Measurements from ENCODE around the gene RAPSN.

Gene RAPSN

DNA sequence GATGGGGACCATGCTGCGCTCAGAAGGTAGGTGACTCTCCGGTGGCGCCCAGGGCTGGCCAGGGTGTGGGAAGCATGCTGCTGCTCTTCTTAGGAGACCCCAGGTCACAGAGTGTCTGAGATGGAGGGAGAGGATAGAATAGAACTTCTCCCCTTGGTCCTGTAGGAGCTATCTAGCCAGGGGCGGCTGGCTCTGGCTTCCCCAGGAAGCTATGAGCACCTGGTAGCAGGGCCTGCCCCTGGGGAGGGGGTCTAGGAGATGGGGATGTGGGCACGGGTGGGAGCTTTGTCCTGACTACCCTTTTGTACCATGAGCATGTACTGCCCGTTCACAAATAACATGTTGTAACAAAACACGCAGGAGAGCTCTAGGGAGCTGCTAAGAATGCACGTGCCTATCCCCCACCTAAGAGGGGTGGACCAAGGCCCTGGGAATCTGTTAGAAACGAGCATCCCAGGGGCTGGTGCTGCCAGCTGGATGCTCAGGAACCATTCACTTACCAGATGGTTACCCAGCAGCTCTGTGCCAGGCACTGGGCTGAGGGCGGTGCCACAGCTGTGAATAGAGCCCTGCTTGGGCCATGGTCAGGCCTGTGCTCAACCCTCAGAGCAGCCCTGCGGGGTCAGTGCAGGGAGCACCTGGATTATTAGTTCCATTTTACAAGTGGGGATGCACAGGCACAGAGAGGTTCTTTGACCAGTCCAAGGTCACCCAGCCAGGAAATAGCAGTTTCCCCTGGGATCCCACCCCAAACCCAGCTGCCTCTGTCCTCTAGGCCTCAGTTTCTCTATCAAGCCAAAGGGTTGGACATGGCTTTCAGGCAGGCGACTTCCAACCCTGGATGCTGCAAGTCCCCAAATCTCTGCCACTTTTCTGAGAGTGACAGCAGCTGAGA, 38.3 kb downstream of the RAPSN start:
- Histone ChIP-seq H2BK12ac (ENCODE audit: low read length in 2 of 2) (no peak overlapping the region), H2AK5ac (ENCODE audit: low read length, severe bottlenecking) (peak overlapping the region; percentile 43), H3K4me1 (ENCODE audit: control insufficient read depth, insufficient read depth, low read depth, low read length) (peaks cover 49% of the 10 kb centered on the region), H3K18ac (ENCODE audit: low read depth in 1 of 2, low read length in 2 of 2) (no peak overlapping the region), H3K9ac (ENCODE audit: low read length) (peak overlapping the region; percentile 100), H3K36me3 (ENCODE audit: control insufficient read depth in 1 of 2, insufficient read depth in 2 of 2, low read depth in 1 of 2, low read length in 2 of 2) (peaks cover 48 to 51% of the 10 kb centered on the region in 2 experiments), H4K8ac (ENCODE audit: low read length) (no peak overlapping the region), H2BK120ac (ENCODE audit: low read depth, low read length) (no peak overlapping the region), H3K14ac (ENCODE audit: low read length in 2 of 2) (peak overlapping the region in 1 of 2 experiments; percentile 18), H3K27ac (ENCODE audit: low read length, poor library complexity, severe bottlenecking) (no peak overlapping the region), H3K23ac (ENCODE audit: low read length in 2 of 2) (peak overlapping the region in 1 of 2 experiments; percentile 35), H3K4me3 (ENCODE audit: insufficient read depth in 1 of 2, low read depth in 1 of 2, low read length in 2 of 2) (peak overlapping the region in 1 of 2 experiments; percentile 98), H3K9me3 (ENCODE audit: control insufficient read depth, low read length) (no peaks in the 10 kb centered on the region), H2BK15ac (ENCODE audit: low read depth, poor library complexity, severe bottlenecking) (peak overlapping the region; percentile 38), H2BK5ac (ENCODE audit: low read depth, low read length, poor library complexity, severe bottlenecking) (no peak overlapping the region), H3K27me3 (ENCODE audit: control insufficient read depth in 1 of 2, insufficient read depth in 1 of 2, low read length in 2 of 2) (no peaks in the 10 kb centered on the region), H3K4me2 (ENCODE audit: low read length, poor library complexity, severe bottlenecking) (peak overlapping the region; percentile 87), H2AFZ (ENCODE audit: low read depth, low read length) (no peak overlapping the region), H4K91ac (ENCODE audit: low read length) (no peak overlapping the region), H3K79me1 (replicated peaks; ENCODE audit: low read length, poor library complexity, severe bottlenecking) (peaks cover 9% of the 10 kb centered on the region), H3K4ac (ENCODE audit: low read depth in 1 of 2, low read length in 2 of 2) (no peak overlapping the region)
- 89% methylated on average over 12 of the region's 12 CpGs for WGBS
- DNase-seq = no peak

DNA sequence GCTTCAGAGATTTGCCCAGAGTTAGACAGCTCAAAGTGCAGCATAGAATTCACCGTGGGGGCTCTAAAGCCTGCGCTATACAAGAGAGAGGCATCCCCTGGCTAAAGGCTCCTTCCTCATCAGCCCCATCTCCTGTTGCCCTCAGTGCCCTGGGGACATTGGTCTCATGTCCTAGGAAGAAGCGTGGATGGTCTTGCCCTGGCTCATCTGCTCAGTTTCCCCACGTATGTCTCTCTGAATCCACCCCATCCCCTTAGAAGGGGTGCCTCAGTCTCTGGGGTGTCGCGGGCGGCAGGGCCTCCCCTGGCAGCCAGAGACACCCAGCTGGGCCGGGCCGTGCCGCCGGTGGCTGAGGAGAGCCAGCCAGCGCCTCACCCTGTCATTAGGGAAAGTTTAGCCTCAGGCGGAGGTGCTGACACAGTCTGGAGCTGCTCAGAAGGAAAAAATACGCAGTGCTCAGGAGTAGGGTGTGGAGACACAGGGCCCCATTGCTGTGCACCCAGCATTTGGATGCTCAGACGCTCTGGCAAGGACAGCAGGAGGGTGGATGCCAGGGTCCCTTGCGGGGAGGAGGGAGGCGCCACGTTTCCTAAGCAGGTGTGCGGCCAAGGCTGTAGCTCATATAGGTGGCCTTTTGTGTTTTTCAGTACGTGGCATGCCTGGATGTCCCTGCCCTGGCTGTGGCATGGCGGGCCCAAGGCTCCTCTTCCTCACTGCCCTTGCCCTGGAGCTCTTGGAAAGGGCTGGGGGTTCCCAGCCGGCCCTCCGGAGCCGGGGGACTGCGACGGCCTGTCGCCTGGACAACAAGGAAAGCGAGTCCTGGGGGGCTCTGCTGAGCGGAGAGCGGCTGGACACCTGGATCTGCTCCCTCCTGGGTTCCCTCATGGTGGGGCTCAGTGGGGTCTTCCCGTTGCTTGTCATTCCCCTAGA, 39.2 kb downstream of the RAPSN start:
- no peaks in the 10 kb centered on the region for H3K27me3 ChIP-seq (ENCODE audit: control insufficient read depth in 1 of 2, insufficient read depth in 1 of 2, low read length in 2 of 2)
- H2BK5ac ChIP-seq (ENCODE audit: low read depth, low read length, poor library complexity, severe bottlenecking) = peak overlapping the region; percentile 21
- peak overlapping the region; percentile 82 to 91 for H3K18ac ChIP-seq (ENCODE audit: low read depth in 1 of 2, low read length in 2 of 2)
- no peaks in the 10 kb centered on the region for H3K9me3 ChIP-seq (ENCODE audit: control insufficient read depth, low read length)
- H2BK120ac ChIP-seq (ENCODE audit: low read depth, low read length) = peak overlapping the region; percentile 66
- H3K79me1 ChIP-seq (replicated peaks; ENCODE audit: low read length, poor library complexity, severe bottlenecking) = peaks cover 9% of the 10 kb centered on the region
- peak overlapping the region; percentile 80 to 98 for H3K4me3 ChIP-seq (ENCODE audit: insufficient read depth in 1 of 2, low read depth in 1 of 2, low read length in 2 of 2)
- 89% methylated on average over 31 of the region's 31 CpGs for WGBS
- H2BK15ac ChIP-seq (ENCODE audit: low read depth, poor library complexity, severe bottlenecking) = peak overlapping the region; percentile 50
- peak overlapping the region; percentile 63 for H2AK5ac ChIP-seq (ENCODE audit: low read length, severe bottlenecking)
- H2AFZ ChIP-seq (ENCODE audit: low read depth, low read length) = no peak overlapping the region
- H3K27ac ChIP-seq (ENCODE audit: low read length, poor library complexity, severe bottlenecking) = peak overlapping the region; percentile 98
- peak overlapping the region; percentile 61 to 97 for H3K4ac ChIP-seq (ENCODE audit: low read depth in 1 of 2, low read length in 2 of 2)
- peak overlapping the region; percentile 100 for H3K9ac ChIP-seq (ENCODE audit: low read length)
- peaks cover 45% of the 10 kb centered on the region for H3K4me1 ChIP-seq (ENCODE audit: control insufficient read depth, insufficient read depth, low read depth, low read length)
- H3K4me2 ChIP-seq (ENCODE audit: low read length, poor library complexity, severe bottlenecking) = peak overlapping the region; percentile 87
- peak overlapping the region in 1 of 2 experiments; percentile 70 for H2BK12ac ChIP-seq (ENCODE audit: low read length in 2 of 2)
- peak overlapping the region in 1 of 2 experiments; percentile 77 for H3K23ac ChIP-seq (ENCODE audit: low read length in 2 of 2)
- peak overlapping the region in 1 of 2 experiments; percentile 95 for H3K14ac ChIP-seq (ENCODE audit: low read length in 2 of 2)
- peak overlapping the region; percentile 53 for H4K8ac ChIP-seq (ENCODE audit: low read length)
- peak overlapping the region; percentile 81 for H4K91ac ChIP-seq (ENCODE audit: low read length)
- H3K36me3 ChIP-seq (ENCODE audit: control insufficient read depth in 1 of 2, insufficient read depth in 2 of 2, low read depth in 1 of 2, low read length in 2 of 2) = peaks cover 39 to 41% of the 10 kb centered on the region in 2 experiments
- DNase-seq = peak; percentile 30

DNA sequence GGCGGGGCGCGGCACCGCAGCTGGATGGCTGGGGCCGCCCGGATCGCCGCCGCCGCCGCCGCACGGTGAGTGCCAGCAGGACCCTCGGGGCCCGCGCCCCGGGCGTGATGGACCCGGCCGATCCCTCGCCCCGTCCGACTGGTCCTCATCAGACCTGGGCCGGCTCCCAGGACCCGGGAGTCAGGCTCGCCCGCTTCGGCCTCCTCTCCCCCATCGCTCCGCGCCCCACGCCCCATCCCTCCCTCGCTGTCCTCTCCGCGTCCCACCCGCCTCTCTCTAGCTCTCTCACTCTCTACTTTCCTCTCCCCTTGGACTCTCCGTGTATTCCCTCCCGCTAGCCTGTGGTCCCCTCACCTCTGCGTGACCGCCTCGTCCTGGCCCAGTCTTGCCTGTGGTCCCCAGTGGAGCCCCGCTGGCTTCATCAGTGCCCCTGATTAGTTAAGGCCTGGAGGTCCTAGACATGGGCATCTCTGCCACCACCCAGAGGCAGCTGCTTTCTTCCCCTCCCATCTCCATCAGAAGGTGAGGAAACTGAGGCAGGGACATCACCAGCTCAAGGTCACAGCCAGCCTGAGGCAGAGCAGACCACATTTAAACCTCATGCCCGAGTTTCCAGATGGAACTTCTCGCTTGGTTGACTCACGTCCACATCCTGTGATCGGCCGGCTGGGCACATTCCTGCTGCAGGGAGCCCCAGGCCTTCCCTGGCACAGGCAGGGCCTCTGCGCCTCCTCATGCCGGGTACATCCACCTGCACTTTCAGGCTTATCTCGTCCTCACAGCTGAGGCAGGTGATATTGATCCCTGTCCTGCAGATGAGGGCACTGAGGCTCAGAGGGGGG, 40.1 kb downstream of the RAPSN start:
- H3K4me3 ChIP-seq (ENCODE audit: insufficient read depth in 1 of 2, low read depth in 1 of 2, low read length in 2 of 2) = peak overlapping the region; percentile 80 to 98
- H3K79me1 ChIP-seq (replicated peaks; ENCODE audit: low read length, poor library complexity, severe bottlenecking) = peaks cover 9% of the 10 kb centered on the region
- H2AFZ ChIP-seq (ENCODE audit: low read depth, low read length) = no peak overlapping the region
- peak overlapping the region; percentile 87 for H3K4me2 ChIP-seq (ENCODE audit: low read length, poor library complexity, severe bottlenecking)
- no peaks in the 10 kb centered on the region for H3K27me3 ChIP-seq (ENCODE audit: control insufficient read depth in 1 of 2, insufficient read depth in 1 of 2, low read length in 2 of 2)
- peak overlapping the region; percentile 97 for H2BK15ac ChIP-seq (ENCODE audit: low read depth, poor library complexity, severe bottlenecking)
- H3K9me3 ChIP-seq (ENCODE audit: control insufficient read depth, low read length) = no peaks in the 10 kb centered on the region
- H4K8ac ChIP-seq (ENCODE audit: low read length) = peak overlapping the region; percentile 92
- peaks cover 30 to 33% of the 10 kb centered on the region in 2 experiments for H3K36me3 ChIP-seq (ENCODE audit: control insufficient read depth in 1 of 2, insufficient read depth in 2 of 2, low read depth in 1 of 2, low read length in 2 of 2)
- peak overlapping the region; percentile 100 for H3K9ac ChIP-seq (ENCODE audit: low read length)
- peak overlapping the region in 1 of 2 experiments; percentile 95 for H3K14ac ChIP-seq (ENCODE audit: low read length in 2 of 2)
- peak; percentile 87 for DNase-seq
- H3K27ac ChIP-seq (ENCODE audit: low read length, poor library complexity, severe bottlenecking) = peak overlapping the region; percentile 98
- 1% methylated on average over 48 of the region's 50 CpGs for WGBS
- H3K18ac ChIP-seq (ENCODE audit: low read depth in 1 of 2, low read length in 2 of 2) = peak overlapping the region; percentile 82 to 91
- peak overlapping the region; percentile 97 to 99 for H3K4ac ChIP-seq (ENCODE audit: low read depth in 1 of 2, low read length in 2 of 2)
- peak overlapping the region; percentile 93 for H4K91ac ChIP-seq (ENCODE audit: low read length)
- peak overlapping the region; percentile 73 for H2BK120ac ChIP-seq (ENCODE audit: low read depth, low read length)
- H2AK5ac ChIP-seq (ENCODE audit: low read length, severe bottlenecking) = peak overlapping the region; percentile 37
- peak overlapping the region in 1 of 2 experiments; percentile 84 for H2BK12ac ChIP-seq (ENCODE audit: low read length in 2 of 2)
- H3K23ac ChIP-seq (ENCODE audit: low read length in 2 of 2) = peak overlapping the region in 1 of 2 experiments; percentile 25
- H2BK5ac ChIP-seq (ENCODE audit: low read depth, low read length, poor library complexity, severe bottlenecking) = peak overlapping the region; percentile 93
- peaks cover 41% of the 10 kb centered on the region for H3K4me1 ChIP-seq (ENCODE audit: control insufficient read depth, insufficient read depth, low read depth, low read length)
